ENCODE measurements around the gene ALOX12B. TPM values are rescaled to one million over a fixed set of nuclear protein-coding genes. Genes with fewer than 3 reads are reported as not detected.

Gene ALOX12B
- polyA plus RNA-seq, 1 of the 3 experiments (the other 2 are of a cell fraction): 0.20 TPM

- TF ChIP-seq CHD2 (IDR thresholded peaks at IDR 0.05; ENCODE audit: low read length, partially characterized antibody) (peak; percentile 80), MXI1 (IDR thresholded peaks at IDR 0.05; ENCODE audit: low read depth, low read length) (0 out of 2 replicates have a peak, but pooled peaks have one; percentile 15), YY1 (IDR thresholded peaks at IDR 0.05; ENCODE audit: low read depth) (no peak), USF1 (IDR thresholded peaks at IDR 0.05; ENCODE audit: borderline replicate concordance, low read depth) (no peak; the same call in 1 of the 2 replicates), ELF1 (IDR thresholded peaks at IDR 0.05) (peak; percentile 43; the same call in 1 of the 2 replicates), CTCF (IDR thresholded peaks at IDR 0.05) (no peak), NRF1 (IDR thresholded peaks at IDR 0.05; ENCODE audit: low read depth, low read length) (no peak), MEF2A (IDR thresholded peaks at IDR 0.05; ENCODE audit: borderline replicate concordance, low read depth) (no peak), FOXJ3 (CRISPR knock-in tag; IDR thresholded peaks at IDR 0.05) (no peak), FOSL2 (IDR thresholded peaks at IDR 0.05; ENCODE audit: borderline replicate concordance, low read depth) (peak; percentile 76), GABPA (IDR thresholded peaks at IDR 0.05; ENCODE audit: low read depth) (no peak)
Measured at GRCh38 chr17:8119581-8120519, 32.3 kb upstream of the ALOX12B start (continued).

GRCh38 chr17:8118769-8119580 lies 31.5 kb upstream of the ALOX12B start:
- ChIA-PET CTCF (interaction anchor here (0.7 to 15.2 kb wide), 38 partner anchors 9 to 185 kb away, joined by 3 to 298 read pairs (median 8); partner anchors contain the start of genes ALOX12B, PER1, SLC25A35 and VAMP2), POLR2A (interaction anchor here (0.6 to 1.4 kb wide), 4 partner anchors 54 to 433 kb away, joined by 3 to 6 read pairs (median 4); no protein-coding TSS in a partner anchor)
- H3K27me3 ChIP-seq (ENCODE audit: insufficient read depth): peaks cover 23% of the 10 kb centered on the region; the same call in 1 of the 2 replicates
- H4K20me1 ChIP-seq (ENCODE audit: insufficient read depth): peaks cover 15% of the 10 kb centered on the region
- H3K4me1 ChIP-seq (ENCODE audit: control insufficient read depth in 1 of 2, insufficient read depth in 2 of 2, low read depth in 1 of 2, low read length in 1 of 2): peaks cover 0 to 28% of the 10 kb centered on the region in 2 experiments; a peak in 2 of 4 replicates
- peak overlapping the region; percentile 97 for H3K4me2 ChIP-seq
- DNase-seq: peak; percentile 87
- peak overlapping the region; percentile 62 to 63 for H3K27ac ChIP-seq (ENCODE audit: low read depth in 2 of 2, low read length in 1 of 2)
- WGBS (ENCODE audit: low lambda C conversion rate): 2% methylated on average over 29 of the region's 38 CpGs
- peak overlapping the region; percentile 53 to 79 for H3K4me3 ChIP-seq (ENCODE audit: low read depth in 2 of 2, low read length in 1 of 2)
- H2AFZ ChIP-seq (ENCODE audit: low read depth): peak overlapping the region; percentile 77; the same call in 1 of the 2 replicates
- H3K9me2 ChIP-seq: no peaks in the 10 kb centered on the region
- H3K36me3 ChIP-seq (replicated peaks in 1 of 2; ENCODE audit: control insufficient read depth in 1 of 2, insufficient read depth in 2 of 2, low read length in 1 of 2): no peaks in the 10 kb centered on the region
- H3F3A ChIP-seq (replicated peaks; ENCODE audit: insufficient read depth): peaks cover 23% of the 10 kb centered on the region
- peak overlapping the region; percentile 52 for H3K9ac ChIP-seq
- H3K79me2 ChIP-seq (ENCODE audit: insufficient read depth): no peaks in the 10 kb centered on the region
- H3K9me3 ChIP-seq: no peaks in the 10 kb centered on the region
- no peak for TF ChIP-seq USF1 (IDR thresholded peaks at IDR 0.05; ENCODE audit: borderline replicate concordance, low read depth)
- TF ChIP-seq USF2 (IDR thresholded peaks at IDR 0.05; ENCODE audit: borderline replicate concordance, low read depth, low read length): no peak
- no peak for TF ChIP-seq RFX5 (IDR thresholded peaks at IDR 0.05; ENCODE audit: low read length)
- no peak for TF ChIP-seq FOXJ3 (CRISPR knock-in tag; IDR thresholded peaks at IDR 0.05)
- TF ChIP-seq CTCF (IDR thresholded peaks at IDR 0.05): peak; percentile 94
- TF ChIP-seq YY1 (IDR thresholded peaks at IDR 0.05; ENCODE audit: low read depth): no peak; the same call in 1 of the 2 replicates
- TF ChIP-seq NFIC (IDR thresholded peaks at IDR 0.05; ENCODE audit: borderline replicate concordance): 0 out of 2 replicates have a peak, but pooled peaks have one; percentile 6
- TF ChIP-seq SMC3 (IDR thresholded peaks at IDR 0.05; ENCODE audit: low read depth, low read length): peak; percentile 44
- TF ChIP-seq TEAD4 (IDR thresholded peaks at IDR 0.05; ENCODE audit: borderline replicate concordance, insufficient read depth): peak; percentile 89
- TF ChIP-seq FOXM1 (IDR thresholded peaks at IDR 0.05; ENCODE audit: low read depth): no peak
- TF ChIP-seq TAF1 (IDR thresholded peaks at IDR 0.05; ENCODE audit: borderline replicate concordance, low read depth, low read length): 0 out of 2 replicates have a peak, but pooled peaks have one; percentile 19
- TF ChIP-seq MXI1 (IDR thresholded peaks at IDR 0.05; ENCODE audit: low read depth, low read length): no peak
- TF ChIP-seq RCOR1 (IDR thresholded peaks at IDR 0.05; ENCODE audit: low read length): no peak
- no peak for TF ChIP-seq EZH2phosphoT487 (IDR thresholded peaks at IDR 0.05; ENCODE audit: borderline replicate concordance, low read depth)
- no peak for TF ChIP-seq ELF1 (IDR thresholded peaks at IDR 0.05)
